HG03520 (cell line): Measurements from ENCODE around the gene FAM193A.
"Not testable (repeated sequence)": the region's sequence is repeated elsewhere in the genome, so short reads cannot be mapped to it uniquely, and the experiment has no call there.

Experiments
- ATAC-seq: cut with Tn5 transposase; IDR thresholded peaks from one replicate; pipeline ENCODE4 v1.9.1; 2021; ENCODE audit warnings: mild to moderate bottlenecking, moderate library complexity; ENCODE audit not compliant: unreplicated experiment

Gene FAM193A

GRCh38 chr4:2515830-2516550, 20.5 kb upstream of the FAM193A start:
- ATAC-seq: no peak

GRCh38 chr4:2516635-2517034, 19.8 kb upstream of the FAM193A start:
- ATAC-seq: no peak

- no peak for ATAC-seq
Observed at GRCh38 chr4:2526559-2526958, 9.9 kb upstream of the FAM193A start.

- no peak for ATAC-seq
Observed at GRCh38 chr4:2534904-2535375, 1.5 kb upstream of the FAM193A start.

- no peak for ATAC-seq
Observed at GRCh38 chr4:2535376-2536192, 863 bp upstream of the FAM193A start.

- ATAC-seq: peak; percentile 18
Observed at GRCh38 chr4:2537011-2537830, 774 bp downstream of the FAM193A start.

GRCh38 chr4:2543580-2544191, 7.2 kb downstream of the FAM193A start:
- ATAC-seq: not testable (repeated sequence)

GRCh38 chr4:2545321-2546013, 9.0 kb downstream of the FAM193A start:
- ATAC-seq: no peak

GRCh38 chr4:2546286-2546823, 9.9 kb downstream of the FAM193A start:
- no peak for ATAC-seq

- not testable (repeated sequence) for ATAC-seq
Observed at GRCh38 chr4:2546961-2547691, 10.7 kb downstream of the FAM193A start.

- ATAC-seq: no peak
Observed at GRCh38 chr4:2551118-2551517, 14.7 kb downstream of the FAM193A start.

- no peak for ATAC-seq
Observed at GRCh38 chr4:2552806-2553205, 16.4 kb downstream of the FAM193A start.

- no peak for ATAC-seq
Observed at GRCh38 chr4:2558301-2558700, 21.9 kb downstream of the FAM193A start.

GRCh38 chr4:2560167-2560566, 23.7 kb downstream of the FAM193A start:
- no peak for ATAC-seq

GRCh38 chr4:2565533-2565932, 29.1 kb downstream of the FAM193A start:
- no peak for ATAC-seq

- no peak for ATAC-seq
Observed at GRCh38 chr4:2570036-2570435, 33.6 kb downstream of the FAM193A start.

- ATAC-seq: no peak
Observed at GRCh38 chr4:2570551-2571222, 34.2 kb downstream of the FAM193A start.

- no peak for ATAC-seq
Observed at GRCh38 chr4:2572076-2572475, 35.6 kb downstream of the FAM193A start.

GRCh38 chr4:2572866-2573265, 36.4 kb downstream of the FAM193A start:
- no peak for ATAC-seq
